HEK293 (cell line): Measurements from ENCODE around the gene PRDX3.
"Not testable (repeated sequence)": the region's sequence is repeated elsewhere in the genome, so short reads cannot be mapped to it uniquely, and the experiment has no call there.

Experiments used
- CTCF ChIA-PET: fragments of 350-600 bp; formaldehyde crosslinking; extraction: SDS; loops from one replicate; lab custom pipeline; 2021; ENCODE audit warnings: antibody characterized with exemption; lab: Yijun Ruan, JAX
- POLR2A ChIA-PET: fragments of 300-600 bp; formaldehyde crosslinking; extraction: SDS; loops from one replicate; lab custom pipeline; 2020; ENCODE audit warnings: antibody characterized with exemption, inconsistent platforms; lab: Yijun Ruan, JAX
- H3K27ac ChIP-seq: fragments of 200-500 bp; sonication (Bioruptor generic); 2 replicates; pipeline ENCODE4 v1.5.1; 2014; ENCODE audit warnings: low read depth, low read length, control low read depth, inconsistent platforms; ENCODE audit errors: extremely low read depth
- H3K36me3 ChIP-seq, 2 experiments: fragments of 200-500 bp in 1 of 2; sonication (Bioruptor generic) in 1 of 2; 1 replicate in 1 of 2; 2 replicates in 1 of 2; pipeline ENCODE4 v1.5.1; 2014 to 2017; ENCODE audit warnings: inconsistent platforms in 2 of 2, low read length in 2 of 2; ENCODE audit not compliant: control insufficient read depth in 2 of 2, insufficient read depth in 1 of 2
- H3K4me1 ChIP-seq: fragments of 200-500 bp; sonication (Bioruptor generic); 2 replicates; pipeline ENCODE4 v1.5.1; 2014; ENCODE audit warnings: mild to moderate bottlenecking, low read length, inconsistent platforms; ENCODE audit not compliant: control insufficient read depth, insufficient read depth
- H3K4me3 ChIP-seq: 2 replicates; pipeline ENCODE4 v1.5.1; 2011; ENCODE audit warnings: low read depth, mild to moderate bottlenecking, control low read depth, low read length, moderate library complexity
- H3K9me3 ChIP-seq: fragments of 200-500 bp; sonication (Bioruptor generic); 2 replicates; pipeline ENCODE4 v1.5.1; 2014; ENCODE audit warnings: low read depth, low read length, inconsistent platforms; ENCODE audit not compliant: control insufficient read depth, insufficient read depth
- BCL11B ChIP-seq: fragments of 450-650 bp; formaldehyde crosslinking; IDR thresholded peaks from 2 replicates; pipeline ENCODE4 v1.5.1; 2016; ENCODE audit warnings: low read depth, missing biosample characterization, missing genetic modification characterization
- KLF9 ChIP-seq: fragments of 450-650 bp; formaldehyde crosslinking; IDR thresholded peaks from 2 replicates; pipeline ENCODE4 v1.5.1; 2016; ENCODE audit warnings: missing biosample characterization, missing genetic modification characterization, low read depth
- ZNF10 ChIP-seq: fragments of 450-650 bp; formaldehyde crosslinking; IDR thresholded peaks from 2 replicates; pipeline ENCODE4 v1.5.1; 2017; ENCODE audit warnings: missing biosample characterization, missing genetic modification characterization
- ZNF24 ChIP-seq: fragments of 450-650 bp; formaldehyde crosslinking; IDR thresholded peaks from 2 replicates; pipeline ENCODE4 v1.5.1; 2016; ENCODE audit warnings: missing biosample characterization, missing genetic modification characterization
- ZNF311 ChIP-seq: fragments of 450-650 bp; formaldehyde crosslinking; IDR thresholded peaks from 2 replicates; pipeline ENCODE4 v1.5.1; 2017; ENCODE audit warnings: missing biosample characterization, missing genetic modification characterization, borderline replicate concordance
- ZNF514 ChIP-seq: fragments of 450-650 bp; formaldehyde crosslinking; IDR thresholded peaks from 2 replicates; pipeline ENCODE4 v1.5.1; 2016; ENCODE audit warnings: missing biosample characterization, missing genetic modification characterization
- ZNF660 ChIP-seq: fragments of 450-650 bp; IDR thresholded peaks from 2 replicates; pipeline ENCODE4 v1.5.1; 2018; ENCODE audit warnings: missing biosample characterization, mild to moderate bottlenecking, missing genetic modification characterization
- TF ChIP-seq, protein P1 (sequence below): fragments of 450-650 bp; formaldehyde crosslinking; IDR thresholded peaks from 2 replicates; pipeline ENCODE4 v1.5.1; 2016; ENCODE audit warnings: missing biosample characterization, missing genetic modification characterization
- TF ChIP-seq, protein P2 (sequence below): fragments of 450-650 bp; formaldehyde crosslinking; IDR thresholded peaks from 2 replicates; pipeline ENCODE4 v1.5.1; 2016; ENCODE audit warnings: missing biosample characterization, missing genetic modification characterization, low read depth
- TF ChIP-seq, protein P3 (sequence below): fragments of 450-650 bp; formaldehyde crosslinking; IDR thresholded peaks from 2 replicates; pipeline ENCODE4 v1.5.1; 2016; ENCODE audit warnings: missing biosample characterization, missing genetic modification characterization, borderline replicate concordance
- TF ChIP-seq, protein P4 (sequence below): fragments of 450-650 bp; formaldehyde crosslinking; IDR thresholded peaks from 2 replicates; pipeline ENCODE4 v1.5.1; 2016; ENCODE audit warnings: missing biosample characterization, missing genetic modification characterization
- TF ChIP-seq, protein P5 (sequence below): fragments of 450-650 bp; formaldehyde crosslinking; IDR thresholded peaks from 2 replicates; pipeline ENCODE4 v1.5.0; 2017; ENCODE audit warnings: missing biosample characterization, missing genetic modification characterization, borderline replicate concordance

The PRDX3 gene

DNA sequence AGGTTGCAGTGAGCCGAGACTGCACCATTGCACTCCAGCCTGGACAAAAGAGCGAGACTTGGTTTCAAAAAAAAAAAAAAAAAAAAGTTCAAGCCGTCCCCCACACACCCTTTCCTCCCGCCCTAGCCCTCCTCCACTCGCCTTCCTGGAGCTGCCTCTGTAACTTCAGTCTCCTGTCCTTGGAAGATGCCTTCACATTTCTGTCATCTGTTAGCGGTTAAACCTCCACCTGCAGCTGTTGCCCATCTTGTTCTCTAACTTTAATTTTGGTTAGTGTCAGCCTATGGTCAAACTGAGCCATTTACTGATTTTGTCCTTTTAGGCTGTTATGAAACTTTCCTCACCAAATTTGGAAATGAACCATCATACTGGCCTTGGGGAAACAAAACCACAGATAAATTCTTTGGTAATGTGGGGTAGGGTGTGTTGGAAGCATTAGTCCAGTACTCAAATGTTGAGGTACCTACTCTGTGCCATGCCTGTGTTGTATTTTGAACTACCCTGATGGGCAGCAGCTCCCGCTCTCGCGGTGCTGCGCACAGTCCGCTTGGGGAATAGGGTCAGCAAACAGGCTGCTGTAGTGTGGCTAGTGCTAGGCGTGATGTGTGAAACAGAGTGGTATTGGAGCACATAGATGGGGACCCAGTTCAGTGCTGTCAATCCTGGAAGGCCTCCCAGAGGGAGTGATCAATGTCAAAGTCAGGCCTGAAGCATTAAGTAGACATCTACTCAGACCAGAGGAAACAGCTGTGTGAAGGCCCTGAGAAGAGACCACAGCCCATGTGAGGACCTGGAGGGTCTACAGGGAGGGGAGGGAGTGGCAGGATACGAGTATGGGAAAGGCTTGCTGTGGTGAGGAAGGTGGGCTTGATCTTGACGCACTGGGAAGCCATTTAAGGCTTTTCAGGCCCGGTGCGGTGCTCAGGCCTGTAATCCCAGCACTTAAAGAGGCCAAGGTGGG is 40.0 kb downstream of the PRDX3 start:
- TF ChIP-seq, protein P1, sequence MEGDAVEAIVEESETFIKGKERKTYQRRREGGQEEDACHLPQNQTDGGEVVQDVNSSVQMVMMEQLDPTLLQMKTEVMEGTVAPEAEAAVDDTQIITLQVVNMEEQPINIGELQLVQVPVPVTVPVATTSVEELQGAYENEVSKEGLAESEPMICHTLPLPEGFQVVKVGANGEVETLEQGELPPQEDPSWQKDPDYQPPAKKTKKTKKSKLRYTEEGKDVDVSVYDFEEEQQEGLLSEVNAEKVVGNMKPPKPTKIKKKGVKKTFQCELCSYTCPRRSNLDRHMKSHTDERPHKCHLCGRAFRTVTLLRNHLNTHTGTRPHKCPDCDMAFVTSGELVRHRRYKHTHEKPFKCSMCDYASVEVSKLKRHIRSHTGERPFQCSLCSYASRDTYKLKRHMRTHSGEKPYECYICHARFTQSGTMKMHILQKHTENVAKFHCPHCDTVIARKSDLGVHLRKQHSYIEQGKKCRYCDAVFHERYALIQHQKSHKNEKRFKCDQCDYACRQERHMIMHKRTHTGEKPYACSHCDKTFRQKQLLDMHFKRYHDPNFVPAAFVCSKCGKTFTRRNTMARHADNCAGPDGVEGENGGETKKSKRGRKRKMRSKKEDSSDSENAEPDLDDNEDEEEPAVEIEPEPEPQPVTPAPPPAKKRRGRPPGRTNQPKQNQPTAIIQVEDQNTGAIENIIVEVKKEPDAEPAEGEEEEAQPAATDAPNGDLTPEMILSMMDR (tag by site-specific recombination) = no peak
- TF ChIP-seq, protein P2, sequence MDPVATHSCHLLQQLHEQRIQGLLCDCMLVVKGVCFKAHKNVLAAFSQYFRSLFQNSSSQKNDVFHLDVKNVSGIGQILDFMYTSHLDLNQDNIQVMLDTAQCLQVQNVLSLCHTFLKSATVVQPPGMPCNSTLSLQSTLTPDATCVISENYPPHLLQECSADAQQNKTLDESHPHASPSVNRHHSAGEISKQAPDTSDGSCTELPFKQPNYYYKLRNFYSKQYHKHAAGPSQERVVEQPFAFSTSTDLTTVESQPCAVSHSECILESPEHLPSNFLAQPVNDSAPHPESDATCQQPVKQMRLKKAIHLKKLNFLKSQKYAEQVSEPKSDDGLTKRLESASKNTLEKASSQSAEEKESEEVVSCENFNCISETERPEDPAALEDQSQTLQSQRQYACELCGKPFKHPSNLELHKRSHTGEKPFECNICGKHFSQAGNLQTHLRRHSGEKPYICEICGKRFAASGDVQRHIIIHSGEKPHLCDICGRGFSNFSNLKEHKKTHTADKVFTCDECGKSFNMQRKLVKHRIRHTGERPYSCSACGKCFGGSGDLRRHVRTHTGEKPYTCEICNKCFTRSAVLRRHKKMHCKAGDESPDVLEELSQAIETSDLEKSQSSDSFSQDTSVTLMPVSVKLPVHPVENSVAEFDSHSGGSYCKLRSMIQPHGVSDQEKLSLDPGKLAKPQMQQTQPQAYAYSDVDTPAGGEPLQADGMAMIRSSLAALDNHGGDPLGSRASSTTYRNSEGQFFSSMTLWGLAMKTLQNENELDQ (tag by site-specific recombination) = no peak
- TF ChIP-seq ZNF10 (no peak), ZNF660 (no peak), ZNF24 (tag by site-specific recombination) (no peak), KLF9 (tag by site-specific recombination) (no peak), BCL11B (tag by site-specific recombination) (no peak), ZNF311 (no peak), ZNF514 (no peak)
- TF ChIP-seq, protein P3, sequence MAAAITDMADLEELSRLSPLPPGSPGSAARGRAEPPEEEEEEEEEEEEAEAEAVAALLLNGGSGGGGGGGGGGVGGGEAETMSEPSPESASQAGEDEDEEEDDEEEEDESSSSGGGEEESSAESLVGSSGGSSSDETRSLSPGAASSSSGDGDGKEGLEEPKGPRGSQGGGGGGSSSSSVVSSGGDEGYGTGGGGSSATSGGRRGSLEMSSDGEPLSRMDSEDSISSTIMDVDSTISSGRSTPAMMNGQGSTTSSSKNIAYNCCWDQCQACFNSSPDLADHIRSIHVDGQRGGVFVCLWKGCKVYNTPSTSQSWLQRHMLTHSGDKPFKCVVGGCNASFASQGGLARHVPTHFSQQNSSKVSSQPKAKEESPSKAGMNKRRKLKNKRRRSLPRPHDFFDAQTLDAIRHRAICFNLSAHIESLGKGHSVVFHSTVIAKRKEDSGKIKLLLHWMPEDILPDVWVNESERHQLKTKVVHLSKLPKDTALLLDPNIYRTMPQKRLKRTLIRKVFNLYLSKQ (tag by site-specific recombination) = no peak
- TF ChIP-seq, protein P4, sequence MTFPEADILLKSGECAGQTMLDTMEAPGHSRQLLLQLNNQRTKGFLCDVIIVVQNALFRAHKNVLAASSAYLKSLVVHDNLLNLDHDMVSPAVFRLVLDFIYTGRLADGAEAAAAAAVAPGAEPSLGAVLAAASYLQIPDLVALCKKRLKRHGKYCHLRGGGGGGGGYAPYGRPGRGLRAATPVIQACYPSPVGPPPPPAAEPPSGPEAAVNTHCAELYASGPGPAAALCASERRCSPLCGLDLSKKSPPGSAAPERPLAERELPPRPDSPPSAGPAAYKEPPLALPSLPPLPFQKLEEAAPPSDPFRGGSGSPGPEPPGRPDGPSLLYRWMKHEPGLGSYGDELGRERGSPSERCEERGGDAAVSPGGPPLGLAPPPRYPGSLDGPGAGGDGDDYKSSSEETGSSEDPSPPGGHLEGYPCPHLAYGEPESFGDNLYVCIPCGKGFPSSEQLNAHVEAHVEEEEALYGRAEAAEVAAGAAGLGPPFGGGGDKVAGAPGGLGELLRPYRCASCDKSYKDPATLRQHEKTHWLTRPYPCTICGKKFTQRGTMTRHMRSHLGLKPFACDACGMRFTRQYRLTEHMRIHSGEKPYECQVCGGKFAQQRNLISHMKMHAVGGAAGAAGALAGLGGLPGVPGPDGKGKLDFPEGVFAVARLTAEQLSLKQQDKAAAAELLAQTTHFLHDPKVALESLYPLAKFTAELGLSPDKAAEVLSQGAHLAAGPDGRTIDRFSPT (tag by site-specific recombination) = no peak
- TF ChIP-seq, protein P5, sequence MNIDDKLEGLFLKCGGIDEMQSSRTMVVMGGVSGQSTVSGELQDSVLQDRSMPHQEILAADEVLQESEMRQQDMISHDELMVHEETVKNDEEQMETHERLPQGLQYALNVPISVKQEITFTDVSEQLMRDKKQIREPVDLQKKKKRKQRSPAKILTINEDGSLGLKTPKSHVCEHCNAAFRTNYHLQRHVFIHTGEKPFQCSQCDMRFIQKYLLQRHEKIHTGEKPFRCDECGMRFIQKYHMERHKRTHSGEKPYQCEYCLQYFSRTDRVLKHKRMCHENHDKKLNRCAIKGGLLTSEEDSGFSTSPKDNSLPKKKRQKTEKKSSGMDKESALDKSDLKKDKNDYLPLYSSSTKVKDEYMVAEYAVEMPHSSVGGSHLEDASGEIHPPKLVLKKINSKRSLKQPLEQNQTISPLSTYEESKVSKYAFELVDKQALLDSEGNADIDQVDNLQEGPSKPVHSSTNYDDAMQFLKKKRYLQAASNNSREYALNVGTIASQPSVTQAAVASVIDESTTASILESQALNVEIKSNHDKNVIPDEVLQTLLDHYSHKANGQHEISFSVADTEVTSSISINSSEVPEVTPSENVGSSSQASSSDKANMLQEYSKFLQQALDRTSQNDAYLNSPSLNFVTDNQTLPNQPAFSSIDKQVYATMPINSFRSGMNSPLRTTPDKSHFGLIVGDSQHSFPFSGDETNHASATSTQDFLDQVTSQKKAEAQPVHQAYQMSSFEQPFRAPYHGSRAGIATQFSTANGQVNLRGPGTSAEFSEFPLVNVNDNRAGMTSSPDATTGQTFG (tag by site-specific recombination) = no peak
- H3K27ac ChIP-seq = no peak overlapping the region
- H3K9me3 ChIP-seq = no peaks in the 10 kb centered on the region
- H3K4me1 ChIP-seq = no peaks in the 10 kb centered on the region
- no peak overlapping the region for H3K4me3 ChIP-seq
- CTCF ChIA-PET = interaction anchor here (0.6 to 1.1 kb wide), 5 partner anchors 34 to 453 kb away, joined by 3 to 4 read pairs (median 3); no protein-coding TSS in a partner anchor
- POLR2A ChIA-PET = interaction anchor here (0.6 to 0.8 kb wide), 3 partner anchors 15 to 377 kb away, joined by 5 to 6 read pairs (median 5); no protein-coding TSS in a partner anchor
- H3K36me3 ChIP-seq = peaks cover 26 to 52% of the 10 kb centered on the region in 2 experiments

DNA sequence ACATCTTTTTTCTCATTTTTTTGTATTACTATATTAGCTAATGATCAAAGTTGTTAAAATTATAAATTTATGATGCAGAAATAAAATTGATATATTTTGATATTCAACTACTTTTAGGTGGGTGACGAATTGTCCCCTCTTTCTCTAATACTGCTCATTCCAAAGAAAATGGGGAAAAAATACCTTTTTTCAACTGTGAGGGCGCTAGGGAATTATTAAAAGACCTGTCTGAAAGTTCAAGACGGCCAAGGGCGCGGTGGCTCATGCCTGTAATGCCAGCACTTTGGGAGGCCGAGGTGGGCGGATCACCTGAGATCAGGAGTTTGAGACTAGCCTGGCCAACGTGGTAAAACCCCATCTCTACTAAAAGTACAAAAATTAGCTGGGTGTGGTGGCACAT is 40.7 kb downstream of the PRDX3 start:
- H3K27ac ChIP-seq, H3K4me3 ChIP-seq, H3K4me1 ChIP-seq, H3K9me3 ChIP-seq: not testable (repeated sequence)
- H3K36me3 ChIP-seq = peaks cover 23 to 54% of the 10 kb centered on the region in 2 experiments
- ChIA-PET POLR2A (interaction anchor here (0.6 kb wide), 1 partner anchor 378 kb away, joined by 6 read pairs; no protein-coding TSS in a partner anchor), CTCF (interaction anchor here (0.7 kb wide), 1 partner anchor 22 kb away, joined by 3 read pairs; no protein-coding TSS in a partner anchor)
